Nephron (organoid): ENCODE data around the gene EIF4G1.
A peak's percentile ranks its signal among the peaks of the same experiment; 100 is the strongest.

ENCODE experiments used
- H3K27ac Mint-ChIP-seq, 3 experiments: 2 replicates each; pipeline ENCODE4 v1.8.0; 2020; ENCODE audit warnings: mixed read lengths in 3 of 3, mild to moderate bottlenecking in 2 of 3, moderate library complexity in 1 of 3
- H3K27me3 Mint-ChIP-seq: 2 replicates; pipeline ENCODE4 v1.8.0; 2021; ENCODE audit warnings: low read depth, mild to moderate bottlenecking, moderate library complexity, mixed read lengths
- H3K36me3 Mint-ChIP-seq: 2 replicates; pipeline ENCODE4 v1.8.0; 2020; ENCODE audit warnings: low read depth, mixed read lengths
- H3K4me1 Mint-ChIP-seq: 2 replicates; pipeline ENCODE4 v1.8.0; 2020; ENCODE audit warnings: mixed read lengths
- H3K4me3 Mint-ChIP-seq, 3 experiments: 2 replicates each; pipeline ENCODE4 v1.8.0; 2020; ENCODE audit warnings: mild to moderate bottlenecking in 3 of 3, mixed read lengths in 3 of 3, moderate library complexity in 2 of 3
- H3K9me3 Mint-ChIP-seq: 2 replicates; pipeline ENCODE4 v1.8.0; 2020; ENCODE audit warnings: mixed read lengths
- TF ChIP-seq, protein P1 (sequence below), 3 experiments: fragments of 200-600 bp; sonication (generic); IDR thresholded peaks; one replicate each; pipeline ENCODE4 v1.5.0; 2021; ENCODE audit warnings: antibody characterized with exemption in 3 of 3; ENCODE audit not compliant: unreplicated experiment in 3 of 3

Gene EIF4G1

DNA sequence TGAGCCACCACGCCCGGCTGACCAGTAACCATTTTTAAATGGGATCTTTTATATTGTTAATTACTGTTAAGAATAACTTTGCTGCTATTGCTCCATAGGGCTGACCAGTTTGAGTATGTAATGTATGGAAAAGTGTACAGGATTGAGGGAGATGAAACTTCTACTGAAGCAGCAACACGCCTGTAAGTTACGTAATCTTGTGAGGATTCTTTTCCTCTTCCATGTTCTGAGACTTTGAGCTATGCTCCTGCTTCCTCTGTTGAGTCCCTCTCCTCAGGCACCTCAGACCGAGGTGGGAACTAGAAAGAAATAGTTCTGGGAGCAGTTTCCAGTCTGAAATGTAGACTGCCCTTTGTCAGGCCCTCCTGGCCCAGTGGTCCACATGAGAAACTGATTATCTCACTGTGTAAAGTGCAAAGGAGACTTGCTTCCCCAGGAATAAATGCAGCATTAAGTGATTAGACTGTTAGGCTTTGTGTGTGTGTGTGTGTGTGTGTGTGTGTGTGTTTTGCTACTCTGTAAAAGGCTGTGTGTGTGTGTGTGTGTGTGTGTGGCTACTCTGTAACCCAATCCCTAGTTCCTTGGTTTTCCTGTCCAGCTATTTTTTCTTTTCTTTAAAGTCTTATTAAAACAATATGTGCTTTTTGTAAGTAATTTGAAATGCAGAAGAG lies 52.3 kb downstream of the EIF4G1 start:
- peaks cover 39% of the 10 kb centered on the region for H3K4me1 Mint-ChIP-seq
- H3K9me3 Mint-ChIP-seq: no peaks in the 10 kb centered on the region
- peaks cover 57% of the 10 kb centered on the region for H3K36me3 Mint-ChIP-seq
- TF ChIP-seq, protein P1, sequence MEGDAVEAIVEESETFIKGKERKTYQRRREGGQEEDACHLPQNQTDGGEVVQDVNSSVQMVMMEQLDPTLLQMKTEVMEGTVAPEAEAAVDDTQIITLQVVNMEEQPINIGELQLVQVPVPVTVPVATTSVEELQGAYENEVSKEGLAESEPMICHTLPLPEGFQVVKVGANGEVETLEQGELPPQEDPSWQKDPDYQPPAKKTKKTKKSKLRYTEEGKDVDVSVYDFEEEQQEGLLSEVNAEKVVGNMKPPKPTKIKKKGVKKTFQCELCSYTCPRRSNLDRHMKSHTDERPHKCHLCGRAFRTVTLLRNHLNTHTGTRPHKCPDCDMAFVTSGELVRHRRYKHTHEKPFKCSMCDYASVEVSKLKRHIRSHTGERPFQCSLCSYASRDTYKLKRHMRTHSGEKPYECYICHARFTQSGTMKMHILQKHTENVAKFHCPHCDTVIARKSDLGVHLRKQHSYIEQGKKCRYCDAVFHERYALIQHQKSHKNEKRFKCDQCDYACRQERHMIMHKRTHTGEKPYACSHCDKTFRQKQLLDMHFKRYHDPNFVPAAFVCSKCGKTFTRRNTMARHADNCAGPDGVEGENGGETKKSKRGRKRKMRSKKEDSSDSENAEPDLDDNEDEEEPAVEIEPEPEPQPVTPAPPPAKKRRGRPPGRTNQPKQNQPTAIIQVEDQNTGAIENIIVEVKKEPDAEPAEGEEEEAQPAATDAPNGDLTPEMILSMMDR (IDR thresholded peaks at IDR 0.05; ENCODE audit: unreplicated experiment in 3 of 3): no peak
- H3K27me3 Mint-ChIP-seq: no peaks in the 10 kb centered on the region
- H3K4me3 Mint-ChIP-seq: peak overlapping the region; percentile 21 to 74 (median 55)
- H3K27ac Mint-ChIP-seq: peak overlapping the region; percentile 39 to 82 (median 73)

DNA sequence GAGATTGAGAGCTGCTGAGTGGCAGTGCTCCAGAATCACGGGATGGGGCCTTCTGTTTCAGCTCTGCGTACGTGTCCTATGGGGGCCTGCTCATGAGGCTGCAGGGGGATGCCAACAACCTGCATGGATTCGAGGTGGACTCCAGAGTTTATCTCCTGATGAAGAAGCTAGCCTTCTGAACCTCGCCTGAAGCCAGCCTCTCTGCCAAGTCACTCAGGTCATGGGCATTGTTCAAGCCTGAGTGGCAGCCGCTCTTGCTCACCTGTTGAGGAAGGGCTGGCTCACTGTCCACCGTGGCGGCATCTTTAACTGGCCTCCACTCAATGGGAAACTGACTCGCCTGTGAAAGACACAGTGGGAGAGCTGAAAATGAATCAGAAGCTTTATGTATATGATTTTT lies 53.7 kb downstream of the EIF4G1 start:
- Mint-ChIP-seq H3K36me3 (peaks cover 57% of the 10 kb centered on the region), H3K4me3 (no peak overlapping the region), H3K27me3 (peaks cover 5% of the 10 kb centered on the region), H3K27ac (no peak overlapping the region), H3K9me3 (no peaks in the 10 kb centered on the region), H3K4me1 (peaks cover 47% of the 10 kb centered on the region)
- TF ChIP-seq, protein P1 (IDR thresholded peaks at IDR 0.05; ENCODE audit: unreplicated experiment in 3 of 3): no peak

DNA sequence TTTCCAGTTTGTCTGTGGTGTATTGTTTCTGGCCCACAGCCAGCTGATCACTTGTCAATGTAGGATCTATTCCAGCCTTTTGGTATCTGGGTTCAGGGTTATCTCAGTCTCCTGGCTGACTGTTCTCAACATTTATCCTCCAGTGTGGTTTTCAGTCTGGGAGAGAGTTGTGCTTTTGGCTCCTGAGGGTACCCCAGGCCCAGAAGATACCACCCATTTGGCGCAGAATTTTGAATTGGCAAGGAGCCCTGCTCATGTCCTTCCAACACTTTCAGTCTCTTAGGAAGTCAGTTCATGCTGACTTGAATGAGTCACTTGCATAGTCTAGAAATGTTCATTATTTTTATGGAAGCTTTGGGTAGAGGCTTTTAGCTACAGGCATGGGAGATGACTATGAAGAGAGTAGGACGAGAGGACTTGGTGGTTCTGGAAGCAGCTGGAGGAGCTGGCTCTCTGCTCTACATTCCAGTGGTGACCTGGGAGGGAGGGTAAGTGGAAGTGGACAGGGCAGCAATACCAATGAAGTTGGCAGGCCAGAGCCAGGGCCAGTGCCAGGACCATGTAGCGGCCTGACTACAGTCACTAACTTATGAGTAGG lies 54.3 kb downstream of the EIF4G1 start:
- H3K27ac Mint-ChIP-seq: peak overlapping the region in 1 of 3 experiments; percentile 24
- H3K27me3 Mint-ChIP-seq: peaks cover 5% of the 10 kb centered on the region
- peaks cover 54% of the 10 kb centered on the region for H3K36me3 Mint-ChIP-seq

DNA sequence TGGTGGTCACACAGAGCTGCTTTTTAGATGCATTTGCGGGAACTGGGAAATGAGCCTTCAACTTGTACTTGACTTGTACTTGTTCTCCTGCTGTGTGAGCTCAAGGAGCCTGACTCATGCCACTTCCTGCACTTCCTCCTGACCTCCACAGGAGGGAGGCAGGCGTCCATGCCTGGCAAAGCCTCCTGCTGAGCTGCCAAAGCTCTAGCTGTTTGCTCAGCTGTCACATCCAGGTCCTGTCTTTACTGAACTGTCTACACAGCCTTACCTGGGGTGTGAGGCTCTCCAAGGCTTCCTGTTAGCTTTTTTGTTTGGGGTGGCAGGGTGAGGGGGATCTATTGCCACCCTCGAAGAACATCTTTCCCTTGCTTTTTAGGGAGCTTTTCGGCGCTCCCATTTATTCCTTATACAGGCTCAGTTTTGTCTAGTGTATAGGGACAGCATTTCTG lies 57.2 kb downstream of the EIF4G1 start:
- H3K9me3 Mint-ChIP-seq: no peaks in the 10 kb centered on the region
- H3K4me1 Mint-ChIP-seq: peaks cover 43% of the 10 kb centered on the region
- peaks cover 37% of the 10 kb centered on the region for H3K36me3 Mint-ChIP-seq
- peaks cover 17% of the 10 kb centered on the region for H3K27me3 Mint-ChIP-seq
- peak overlapping the region in 1 of 3 experiments; percentile 42 for H3K4me3 Mint-ChIP-seq
- H3K27ac Mint-ChIP-seq: peak overlapping the region; percentile 21 to 62 (median 51)
- TF ChIP-seq, protein P1 (IDR thresholded peaks at IDR 0.05; ENCODE audit: unreplicated experiment in 3 of 3): peak; percentile 92 to 97 (median 96)

More for the DNA sequence above, 54.3 kb downstream of the EIF4G1 start:
- Mint-ChIP-seq H3K4me3 (no peak overlapping the region), H3K9me3 (no peaks in the 10 kb centered on the region), H3K4me1 (peaks cover 43% of the 10 kb centered on the region)
- TF ChIP-seq, protein P1 (IDR thresholded peaks at IDR 0.05; ENCODE audit: unreplicated experiment in 3 of 3): no peak

DNA sequence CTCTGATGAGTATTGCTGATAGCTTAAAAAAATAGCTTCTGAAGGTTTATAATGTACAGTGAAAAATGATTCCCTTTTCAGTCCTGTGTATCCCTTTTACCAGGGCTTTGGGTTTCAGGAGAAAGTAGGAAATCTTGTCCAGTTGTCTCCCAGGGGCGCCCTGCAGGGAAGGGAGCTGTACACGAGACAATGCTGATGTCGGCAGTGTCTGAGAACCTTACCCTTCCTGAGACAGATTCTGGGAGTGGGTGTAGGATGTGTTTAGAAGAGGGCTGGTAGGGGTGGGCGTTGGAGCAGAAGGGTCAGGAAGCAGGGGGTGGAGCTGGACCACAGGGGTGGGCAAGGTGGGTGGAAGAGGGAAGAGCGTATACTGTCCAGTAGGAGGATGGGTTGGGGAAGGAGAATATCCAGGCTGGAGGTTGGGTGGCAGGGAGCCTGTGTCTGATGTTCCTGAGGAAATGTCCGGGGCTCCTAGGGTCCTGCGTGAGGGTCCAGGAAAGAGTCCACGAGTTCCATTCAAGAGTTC lies 58.0 kb downstream of the EIF4G1 start:
- Mint-ChIP-seq H3K4me1 (peaks cover 44% of the 10 kb centered on the region), H3K4me3 (no peak overlapping the region), H3K27ac (peak overlapping the region; percentile 9 to 51 (median 36)), H3K27me3 (peaks cover 21% of the 10 kb centered on the region), H3K36me3 (peaks cover 29% of the 10 kb centered on the region), H3K9me3 (no peaks in the 10 kb centered on the region)
- TF ChIP-seq, protein P1 (IDR thresholded peaks at IDR 0.05; ENCODE audit: unreplicated experiment in 3 of 3): no peak
